ENCODE data around the gene SCNM1. TPM values are rescaled to one million over a fixed set of nuclear protein-coding genes. Genes with fewer than 3 reads are reported as not detected.

SCNM1 gene
- 15.5 and 18.8 TPM in 2 replicates for total RNA-seq

GRCh38 chr1:151165738-151166504, at the start of gene SCNM1, which contains the start of gene LYSMD1:
TSS of gene SCNM1 (plus strand) at chr1:151166144. CDS start at chr1:151166153, 9 bp downstream.
TSS of gene LYSMD1 (minus strand) at chr1:151165902. CDS start at chr1:151165258, 644 bp downstream.

GRCh38 chr1:151146412-151147131, 19.4 kb upstream of the SCNM1 start, which contains the start of gene SEMA6C:
TSS of gene SEMA6C (minus strand) at chr1:151146631. CDS start at chr1:151142621, 4,010 bp downstream.

GRCh38 chr1:151156515-151156819, 9.5 kb upstream of the SCNM1 start, which contains the start of gene TNFAIP8L2:
TSS of gene TNFAIP8L2 (plus strand) at chr1:151156649. CDS start at chr1:151158698, 2,049 bp downstream.

GRCh38 chr1:151175863-151176262, 9.9 kb downstream of the SCNM1 start, which contains the start of gene TMOD4:
TSS of gene TMOD4 (minus strand) at chr1:151175981. CDS start at chr1:151174875, 1,106 bp downstream.

GRCh38 chr1:151189637-151190445, 23.9 kb downstream of the SCNM1 start, which contains the start of gene VPS72:
TSS of gene VPS72 (minus strand) at chr1:151190197. CDS start at chr1:151190121, 76 bp downstream.

GRCh38 chr1:151198254-151199127, 32.5 kb downstream of the SCNM1 start, which contains the start of gene PIP5K1A:
TSS of gene PIP5K1A (plus strand) at chr1:151198552. CDS start at chr1:151198997, 445 bp downstream.

Other genes starting within 250 kb of the SCNM1 start
- gene SETDB1, start 239.8 kb upstream of the SCNM1 start, total RNA-seq = 30.1 and 34.6 TPM in 2 replicates
- gene CERS2, start 191.3 kb upstream of the SCNM1 start, total RNA-seq = 80.2 and 86.6 TPM in 2 replicates
- not detected in 2 replicates for gene ANXA9, start 183.9 kb upstream of the SCNM1 start, total RNA-seq
- 10.6 and 10.7 TPM in 2 replicates for gene MINDY1, start 159.2 kb upstream of the SCNM1 start, total RNA-seq
- gene PRUNE1, start 157.7 kb upstream of the SCNM1 start, total RNA-seq = 5.6 and 6.3 TPM in 2 replicates
- under 0.01 and 0.09 TPM in 2 replicates for gene BNIPL, start 129.6 kb upstream of the SCNM1 start, total RNA-seq
- gene C1orf56, start 118.4 kb upstream of the SCNM1 start, total RNA-seq = 1.1 and 1.6 TPM in 2 replicates
- 43.7 and 60.1 TPM in 2 replicates for gene CDC42SE1, start 106.5 kb upstream of the SCNM1 start, total RNA-seq
- 0.43 and 0.52 TPM in 2 replicates for gene MLLT11, start 105.7 kb upstream of the SCNM1 start, total RNA-seq
- gene GABPB2, start 95.4 kb upstream of the SCNM1 start, total RNA-seq = 5.6 and 10.0 TPM in 2 replicates
- 2.2 and 4.2 TPM in 2 replicates for gene SEMA6C, start 19.5 kb upstream of the SCNM1 start, total RNA-seq
- 0.11 TPM in 1 of 2 replicates, not detected in the other for gene TNFAIP8L2, start 9.5 kb upstream of the SCNM1 start, total RNA-seq
- 4.6 and 4.8 TPM in 2 replicates for gene LYSMD1, start 242 bp upstream of the SCNM1 start, total RNA-seq
- 0.26 TPM in 1 of 2 replicates, not detected in the other for gene TMOD4, start 9.8 kb downstream of the SCNM1 start, total RNA-seq
- gene VPS72, start 24.1 kb downstream of the SCNM1 start, total RNA-seq = 38.9 and 49.2 TPM in 2 replicates
- gene PIP5K1A, start 32.4 kb downstream of the SCNM1 start, total RNA-seq = 40.1 and 41.8 TPM in 2 replicates
- 197 and 219 TPM in 2 replicates for gene PSMD4, start 88.6 kb downstream of the SCNM1 start, total RNA-seq
- gene ZNF687, start 116.2 kb downstream of the SCNM1 start, total RNA-seq = 7.1 and 10.3 TPM in 2 replicates
- gene PI4KB, start 161.3 kb downstream of the SCNM1 start, total RNA-seq = 27.6 and 30.1 TPM in 2 replicates
- gene RFX5, start 181.1 kb downstream of the SCNM1 start, total RNA-seq = 46.7 and 52.3 TPM in 2 replicates
- gene SELENBP1, start 206.6 kb downstream of the SCNM1 start, total RNA-seq = 0.43 TPM in 1 of 2 replicates, not detected in the other
- gene PSMB4, start 233.4 kb downstream of the SCNM1 start, total RNA-seq = 426 and 457 TPM in 2 replicates

Data from dermis lymphatic vessel endothelial cell (primary cell).